Dermis microvascular lymphatic vessel endothelial cell (primary cell): ENCODE measurements around the gene HADHA. TPM values are rescaled to one million over a fixed set of nuclear protein-coding genes. Genes with fewer than 3 reads are reported as not detected.

ENCODE experiments used
- DNase-seq, 2 donors: peaks; one replicate each; pipeline versions ENCODE4 v3.0.0 to v3.0.0-alpha.2; 2010; ENCODE audit warnings: low read depth in 2 of 2
- total RNA-seq: library from RNA; depleted of rRNA; stranded (reverse); fragments of >200 nt; gene quantifications from 2 replicates; pipeline ENCODE4 v1.2.1, GENCODE V29; 2014

Gene HADHA
- total RNA-seq, 1 donor from 2014 or later = 157 TPM

GRCh38 chr2:26245810-26246209 lies 1.4 kb upstream of the HADHA start:
- peak in 1 of 2 donors; percentile 16 for DNase-seq

GRCh38 chr2:26245231-26245732 lies 850 bp upstream of the HADHA start:
- DNase-seq = peak in 1 of 2 donors; percentile 54

- DNase-seq = peak in 1 of 2 donors; percentile 37
Observed at GRCh38 chr2:26243470-26244308, 743 bp downstream of the HADHA start.

GRCh38 chr2:26241928-26242436 lies 2.5 kb downstream of the HADHA start:
- DNase-seq = no peak

GRCh38 chr2:26238311-26238958 lies 6.0 kb downstream of the HADHA start:
- DNase-seq = no peak

GRCh38 chr2:26237868-26238267 lies 6.6 kb downstream of the HADHA start:
- DNase-seq = no peak

- DNase-seq = peak in 1 of 2 donors; percentile 6
Observed at GRCh38 chr2:26235089-26235488, 9.3 kb downstream of the HADHA start.

GRCh38 chr2:26230806-26231205 lies 13.6 kb downstream of the HADHA start:
- DNase-seq = no peak

- DNase-seq = peak in 1 of 2 donors; percentile 34
Observed at GRCh38 chr2:26229595-26229994, 14.8 kb downstream of the HADHA start.

- DNase-seq = no peak
Observed at GRCh38 chr2:26224095-26224494, 20.3 kb downstream of the HADHA start.

- DNase-seq = no peak
Observed at GRCh38 chr2:26223018-26223417, 21.4 kb downstream of the HADHA start.

GRCh38 chr2:26217720-26218119 lies 26.7 kb downstream of the HADHA start:
- no peak for DNase-seq

GRCh38 chr2:26216587-26216986 lies 27.8 kb downstream of the HADHA start:
- DNase-seq = no peak

- no peak for DNase-seq
Observed at GRCh38 chr2:26215833-26216232, 28.6 kb downstream of the HADHA start.

- DNase-seq = no peak
Observed at GRCh38 chr2:26214759-26215158, 29.7 kb downstream of the HADHA start.

GRCh38 chr2:26212011-26212410 lies 32.4 kb downstream of the HADHA start:
- no peak for DNase-seq

GRCh38 chr2:26203906-26204305 lies 40.5 kb downstream of the HADHA start:
- DNase-seq = no peak

- DNase-seq = no peak
Observed at GRCh38 chr2:26202981-26203490, 41.4 kb downstream of the HADHA start.

GRCh38 chr2:26197516-26197915 lies 46.9 kb downstream of the HADHA start:
- DNase-seq = no peak

- DNase-seq = peak in 1 of 2 donors; percentile 41
Observed at GRCh38 chr2:26196683-26197418, 47.6 kb downstream of the HADHA start.
